ENCODE results near the gene SRGAP1.

The SRGAP1 gene

DNA sequence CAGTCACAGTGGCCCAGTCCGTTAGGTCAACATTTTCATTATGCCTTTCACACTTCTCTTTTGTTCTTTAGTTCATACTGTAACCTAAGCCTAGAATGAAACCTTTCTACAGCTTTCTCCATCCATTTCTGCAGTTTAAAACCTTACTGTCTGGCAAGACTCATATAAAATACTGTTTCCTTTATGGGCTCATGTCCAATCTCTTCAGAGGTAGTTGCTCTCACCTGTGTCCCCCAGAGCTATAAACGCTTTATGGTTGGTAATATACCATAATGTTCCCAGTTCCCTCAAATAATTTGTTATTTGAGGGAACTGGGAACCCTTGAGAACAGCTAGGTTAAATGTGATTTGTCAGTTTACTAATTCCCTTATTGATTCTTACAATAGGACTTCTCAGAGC is 83.0 kb downstream of the SRGAP1 start:
- TF ChIP-seq TAF1 (IDR thresholded peaks at IDR 0.05; ENCODE audit: borderline replicate concordance, insufficient read depth, low read length), result no peak
- no peak for TF ChIP-seq POLR2AphosphoS5 (IDR thresholded peaks at IDR 0.05; ENCODE audit: low read depth, low read length)
- TF ChIP-seq, protein P1, sequence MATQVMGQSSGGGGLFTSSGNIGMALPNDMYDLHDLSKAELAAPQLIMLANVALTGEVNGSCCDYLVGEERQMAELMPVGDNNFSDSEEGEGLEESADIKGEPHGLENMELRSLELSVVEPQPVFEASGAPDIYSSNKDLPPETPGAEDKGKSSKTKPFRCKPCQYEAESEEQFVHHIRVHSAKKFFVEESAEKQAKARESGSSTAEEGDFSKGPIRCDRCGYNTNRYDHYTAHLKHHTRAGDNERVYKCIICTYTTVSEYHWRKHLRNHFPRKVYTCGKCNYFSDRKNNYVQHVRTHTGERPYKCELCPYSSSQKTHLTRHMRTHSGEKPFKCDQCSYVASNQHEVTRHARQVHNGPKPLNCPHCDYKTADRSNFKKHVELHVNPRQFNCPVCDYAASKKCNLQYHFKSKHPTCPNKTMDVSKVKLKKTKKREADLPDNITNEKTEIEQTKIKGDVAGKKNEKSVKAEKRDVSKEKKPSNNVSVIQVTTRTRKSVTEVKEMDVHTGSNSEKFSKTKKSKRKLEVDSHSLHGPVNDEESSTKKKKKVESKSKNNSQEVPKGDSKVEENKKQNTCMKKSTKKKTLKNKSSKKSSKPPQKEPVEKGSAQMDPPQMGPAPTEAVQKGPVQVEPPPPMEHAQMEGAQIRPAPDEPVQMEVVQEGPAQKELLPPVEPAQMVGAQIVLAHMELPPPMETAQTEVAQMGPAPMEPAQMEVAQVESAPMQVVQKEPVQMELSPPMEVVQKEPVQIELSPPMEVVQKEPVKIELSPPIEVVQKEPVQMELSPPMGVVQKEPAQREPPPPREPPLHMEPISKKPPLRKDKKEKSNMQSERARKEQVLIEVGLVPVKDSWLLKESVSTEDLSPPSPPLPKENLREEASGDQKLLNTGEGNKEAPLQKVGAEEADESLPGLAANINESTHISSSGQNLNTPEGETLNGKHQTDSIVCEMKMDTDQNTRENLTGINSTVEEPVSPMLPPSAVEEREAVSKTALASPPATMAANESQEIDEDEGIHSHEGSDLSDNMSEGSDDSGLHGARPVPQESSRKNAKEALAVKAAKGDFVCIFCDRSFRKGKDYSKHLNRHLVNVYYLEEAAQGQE (IDR thresholded peaks at IDR 0.05; ENCODE audit: insufficient read depth in 1 of 2, low read depth in 2 of 2, low read length in 2 of 2), result no peak
- TF ChIP-seq FOXP2 (optimal IDR thresholded peaks at IDR 0.05; ENCODE audit: borderline replicate concordance, extremely low read depth, extremely low read length, insufficient read depth), result no peak
- no peak for TF ChIP-seq SIN3A (IDR thresholded peaks at IDR 0.05; ENCODE audit: borderline replicate concordance, insufficient read depth, low read length)

DNA sequence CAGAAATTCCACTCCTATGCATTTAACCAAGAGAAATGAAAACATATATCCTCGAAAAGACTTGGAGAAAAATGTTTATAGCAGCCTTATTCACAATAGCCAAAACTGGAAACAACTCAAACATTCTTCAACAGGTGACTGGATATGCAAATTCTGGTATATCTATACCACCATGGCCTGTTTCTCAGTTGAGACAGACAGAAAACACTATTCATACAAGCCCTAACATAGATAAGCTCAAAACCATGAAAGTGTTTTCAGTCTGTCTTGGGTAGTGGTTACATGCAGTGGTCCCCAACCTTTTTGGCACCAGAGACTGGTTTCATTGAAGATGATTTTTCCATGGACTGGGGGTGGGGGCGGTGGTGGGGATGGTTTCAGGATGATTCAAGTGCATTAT is 83.8 kb downstream of the SRGAP1 start:
- TF ChIP-seq TAF1 (IDR thresholded peaks at IDR 0.05; ENCODE audit: borderline replicate concordance, insufficient read depth, low read length) (no peak), SIN3A (IDR thresholded peaks at IDR 0.05; ENCODE audit: borderline replicate concordance, insufficient read depth, low read length) (no peak), POLR2AphosphoS5 (IDR thresholded peaks at IDR 0.05; ENCODE audit: low read depth, low read length) (no peak), FOXP2 (optimal IDR thresholded peaks at IDR 0.05; ENCODE audit: borderline replicate concordance, extremely low read depth, extremely low read length, insufficient read depth) (no peak)
- TF ChIP-seq, protein P1 (IDR thresholded peaks at IDR 0.05; ENCODE audit: insufficient read depth in 1 of 2, low read depth in 2 of 2, low read length in 2 of 2), result no peak

- TF ChIP-seq POLR2AphosphoS5 (IDR thresholded peaks at IDR 0.05; ENCODE audit: low read depth, low read length) (no peak), SIN3A (IDR thresholded peaks at IDR 0.05; ENCODE audit: borderline replicate concordance, insufficient read depth, low read length) (no peak), FOXP2 (optimal IDR thresholded peaks at IDR 0.05; ENCODE audit: borderline replicate concordance, extremely low read depth, extremely low read length, insufficient read depth) (no peak), TAF1 (IDR thresholded peaks at IDR 0.05; ENCODE audit: borderline replicate concordance, insufficient read depth, low read length) (no peak)
- TF ChIP-seq, protein P1 (IDR thresholded peaks at IDR 0.05; ENCODE audit: insufficient read depth in 1 of 2, low read depth in 2 of 2, low read length in 2 of 2), result no peak
These were observed 84.9 kb downstream of the SRGAP1 start for GRCh38 chr12:63929426-63929825.

GRCh38 chr12:63930971-63931370 is 86.5 kb downstream of the SRGAP1 start:
- TF ChIP-seq SIN3A (IDR thresholded peaks at IDR 0.05; ENCODE audit: borderline replicate concordance, insufficient read depth, low read length), result no peak

- TF ChIP-seq, protein P1 (IDR thresholded peaks at IDR 0.05; ENCODE audit: insufficient read depth in 1 of 2, low read depth in 2 of 2, low read length in 2 of 2), result no peak
- TF ChIP-seq SIN3A (IDR thresholded peaks at IDR 0.05; ENCODE audit: borderline replicate concordance, insufficient read depth, low read length), result no peak
- TF ChIP-seq POLR2AphosphoS5 (IDR thresholded peaks at IDR 0.05; ENCODE audit: low read depth, low read length), result no peak
- no peak for TF ChIP-seq TAF1 (IDR thresholded peaks at IDR 0.05; ENCODE audit: borderline replicate concordance, insufficient read depth, low read length)
- no peak for TF ChIP-seq FOXP2 (optimal IDR thresholded peaks at IDR 0.05; ENCODE audit: borderline replicate concordance, extremely low read depth, extremely low read length, insufficient read depth)
These were observed 87.2 kb downstream of the SRGAP1 start for GRCh38 chr12:63931703-63932102.

Data from PFSK-1 (cell line).